ENCODE results near the gene PRKG1.

Gene PRKG1

DNA sequence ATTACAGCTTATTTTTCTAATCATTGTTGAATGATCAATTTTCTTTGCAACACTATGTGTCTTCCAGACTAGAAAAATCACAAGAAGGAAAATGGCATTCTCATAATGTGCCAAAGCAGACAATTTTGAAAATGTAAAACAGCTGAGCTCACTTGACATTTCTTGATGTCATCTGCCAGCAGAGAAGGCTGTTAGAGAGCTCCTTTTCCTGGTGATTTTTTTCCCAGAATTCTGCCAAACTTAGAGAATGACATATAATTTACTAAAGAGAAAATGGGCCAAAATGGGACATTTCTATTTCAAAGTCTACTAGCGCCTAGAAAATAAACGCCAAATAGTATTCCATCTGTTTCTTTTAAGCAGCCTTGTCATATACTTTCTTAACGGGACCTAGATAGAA is 714.0 kb downstream of the PRKG1 start:
- Histone ChIP-seq H3K36me3 (ENCODE audit: insufficient read depth, low read length) (no peaks in the 10 kb centered on the region), H2AFZ (ENCODE audit: low read depth, low read length) (no peak overlapping the region), H3K4me1 (ENCODE audit: insufficient read depth, low read length) (peaks cover 16% of the 10 kb centered on the region), H3K4me3 (ENCODE audit: low read length) (no peak overlapping the region), H3K27me3 (ENCODE audit: insufficient read depth, low read length) (no peaks in the 10 kb centered on the region), H3K9me3 (ENCODE audit: low read length) (no peaks in the 10 kb centered on the region)

DNA sequence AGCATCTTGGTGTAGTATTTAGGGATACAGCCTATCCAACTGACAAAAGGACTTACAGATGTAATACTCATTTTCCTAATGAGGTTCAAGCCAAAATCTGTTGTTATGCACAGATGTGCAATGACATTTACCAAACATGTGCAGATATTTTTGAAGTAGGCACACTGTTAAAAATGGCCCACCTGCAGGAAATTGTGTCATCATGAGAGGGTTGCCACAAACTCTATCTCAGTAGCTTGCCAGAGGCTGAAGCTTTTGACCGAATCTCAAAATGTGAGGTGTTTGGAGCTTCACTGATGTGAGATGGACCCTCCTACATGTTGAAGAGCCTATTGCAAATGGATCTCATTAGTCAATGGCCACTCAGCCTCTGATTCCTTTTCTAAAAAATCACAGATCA is 714.8 kb downstream of the PRKG1 start:
- peaks cover 8% of the 10 kb centered on the region for H3K4me1 ChIP-seq (ENCODE audit: insufficient read depth, low read length)
- no peaks in the 10 kb centered on the region for H3K9me3 ChIP-seq (ENCODE audit: low read length)
- H3K36me3 ChIP-seq (ENCODE audit: insufficient read depth, low read length): no peaks in the 10 kb centered on the region
- no peak overlapping the region for H2AFZ ChIP-seq (ENCODE audit: low read depth, low read length)
- no peak overlapping the region for H3K4me3 ChIP-seq (ENCODE audit: low read length)
- no peaks in the 10 kb centered on the region for H3K27me3 ChIP-seq (ENCODE audit: insufficient read depth, low read length)

DNA sequence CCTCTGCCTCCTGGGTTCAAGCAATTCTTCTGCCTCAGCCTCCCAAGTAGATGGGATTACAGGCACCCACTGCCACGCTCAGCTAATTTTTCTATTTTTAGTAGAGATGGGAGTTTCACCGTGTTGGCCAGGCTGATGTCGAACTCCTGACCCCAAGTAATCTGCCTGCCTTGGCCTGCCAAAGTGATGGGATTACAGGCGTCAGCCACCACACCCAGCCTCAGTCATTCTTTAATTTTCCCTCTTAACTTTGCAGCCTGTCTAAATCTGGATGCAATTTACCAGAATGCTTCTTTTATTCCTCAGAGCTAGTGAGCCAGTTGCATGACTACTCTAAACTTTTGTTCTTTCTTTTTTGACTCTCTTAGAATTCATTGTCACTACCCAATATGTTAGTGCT is 715.6 kb downstream of the PRKG1 start:
- no peaks in the 10 kb centered on the region for H3K4me1 ChIP-seq (ENCODE audit: insufficient read depth, low read length)
- H3K9me3 ChIP-seq (ENCODE audit: low read length): no peaks in the 10 kb centered on the region
- no peaks in the 10 kb centered on the region for H3K27me3 ChIP-seq (ENCODE audit: insufficient read depth, low read length)
- H3K4me3 ChIP-seq (ENCODE audit: low read length): no peak overlapping the region
- no peak overlapping the region for H2AFZ ChIP-seq (ENCODE audit: low read depth, low read length)
- no peaks in the 10 kb centered on the region for H3K36me3 ChIP-seq (ENCODE audit: insufficient read depth, low read length)

DNA sequence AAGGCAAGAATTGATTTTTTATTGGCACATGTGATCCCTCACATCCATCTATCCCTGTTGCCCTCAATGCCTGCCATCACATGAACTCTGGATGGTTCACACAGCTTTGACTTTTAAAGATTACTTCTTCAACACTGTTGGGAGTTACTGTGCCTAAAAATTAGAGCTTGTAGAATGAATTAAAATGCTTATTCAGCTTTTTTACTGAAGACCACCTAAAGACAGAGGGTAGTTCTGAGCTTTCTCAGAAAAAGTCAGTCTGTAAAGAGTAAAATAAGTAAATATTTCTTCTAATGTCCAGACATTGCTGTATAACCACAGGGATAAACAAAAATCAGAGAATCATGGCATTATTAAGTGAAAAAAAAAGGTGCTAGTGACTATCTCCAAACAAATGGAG is 718.4 kb downstream of the PRKG1 start:
- no peaks in the 10 kb centered on the region for H3K36me3 ChIP-seq (ENCODE audit: insufficient read depth, low read length)
- no peaks in the 10 kb centered on the region for H3K9me3 ChIP-seq (ENCODE audit: low read length)
- no peak overlapping the region for H2AFZ ChIP-seq (ENCODE audit: low read depth, low read length)
- H3K27me3 ChIP-seq (ENCODE audit: insufficient read depth, low read length): no peaks in the 10 kb centered on the region
- H3K4me3 ChIP-seq (ENCODE audit: low read length): no peak overlapping the region
- no peaks in the 10 kb centered on the region for H3K4me1 ChIP-seq (ENCODE audit: insufficient read depth, low read length)

DNA sequence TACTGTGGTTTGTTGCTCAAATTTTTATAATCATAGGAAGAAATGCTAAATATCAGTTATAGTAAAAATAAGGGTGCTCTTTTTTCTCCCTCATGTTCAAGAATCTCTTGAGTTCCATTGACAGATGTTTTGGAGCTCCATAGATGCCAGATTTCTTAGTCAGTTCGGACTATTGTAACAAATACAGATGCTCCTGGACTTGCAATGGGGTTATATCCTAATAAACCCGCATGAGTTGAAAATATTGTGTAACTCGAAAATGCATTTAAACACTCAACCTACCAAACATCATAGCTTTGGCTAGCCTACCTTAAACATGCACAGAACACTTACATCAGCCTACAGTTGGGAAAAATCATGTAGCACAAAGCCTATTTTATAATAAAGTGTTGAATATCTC is 725.8 kb downstream of the PRKG1 start:
- H3K9me3 ChIP-seq (ENCODE audit: low read length): no peaks in the 10 kb centered on the region
- H3K27me3 ChIP-seq (ENCODE audit: insufficient read depth, low read length): no peaks in the 10 kb centered on the region
- no peak overlapping the region for H2AFZ ChIP-seq (ENCODE audit: low read depth, low read length)
- no peaks in the 10 kb centered on the region for H3K4me1 ChIP-seq (ENCODE audit: insufficient read depth, low read length)
- no peaks in the 10 kb centered on the region for H3K36me3 ChIP-seq (ENCODE audit: insufficient read depth, low read length)
- H3K4me3 ChIP-seq (ENCODE audit: low read length): no peak overlapping the region

DNA sequence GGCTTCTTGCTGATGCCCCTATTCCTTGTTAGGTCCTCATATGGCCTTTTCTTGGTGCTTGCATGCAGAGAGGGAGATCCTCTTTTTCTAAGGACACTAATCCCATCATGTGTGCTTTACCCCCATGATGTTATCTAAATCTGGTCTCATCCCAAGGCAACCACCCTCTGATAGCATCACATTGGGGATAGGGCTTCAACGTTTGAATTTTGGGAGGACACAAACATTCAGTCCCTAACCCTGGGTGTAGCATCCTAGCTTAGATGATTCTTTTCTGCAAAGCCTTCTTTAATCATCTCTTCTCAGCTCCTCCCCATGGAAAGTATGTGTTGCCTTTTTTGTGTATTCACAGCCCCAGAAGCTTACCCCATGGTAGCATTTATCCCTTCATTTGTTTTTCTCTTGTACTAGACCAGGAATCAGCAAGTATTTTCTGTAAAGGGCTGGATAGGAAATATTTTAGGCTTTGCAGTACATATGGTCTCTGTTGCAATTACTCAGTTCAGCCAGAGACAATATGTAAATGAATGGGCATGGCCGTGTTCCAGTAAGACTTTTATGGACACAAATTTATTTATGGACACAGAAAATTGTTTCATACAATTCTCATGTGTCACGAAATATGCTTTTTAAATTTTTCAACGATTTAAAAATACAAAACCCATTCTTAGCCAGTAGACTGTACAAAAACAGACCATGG is 726.6 kb downstream of the PRKG1 start:
- H3K4me1 ChIP-seq (ENCODE audit: insufficient read depth, low read length): no peaks in the 10 kb centered on the region
- H2AFZ ChIP-seq (ENCODE audit: low read depth, low read length): no peak overlapping the region
- no peaks in the 10 kb centered on the region for H3K9me3 ChIP-seq (ENCODE audit: low read length)
- no peaks in the 10 kb centered on the region for H3K36me3 ChIP-seq (ENCODE audit: insufficient read depth, low read length)
- no peaks in the 10 kb centered on the region for H3K27me3 ChIP-seq (ENCODE audit: insufficient read depth, low read length)
- no peak overlapping the region for H3K4me3 ChIP-seq (ENCODE audit: low read length)

DNA sequence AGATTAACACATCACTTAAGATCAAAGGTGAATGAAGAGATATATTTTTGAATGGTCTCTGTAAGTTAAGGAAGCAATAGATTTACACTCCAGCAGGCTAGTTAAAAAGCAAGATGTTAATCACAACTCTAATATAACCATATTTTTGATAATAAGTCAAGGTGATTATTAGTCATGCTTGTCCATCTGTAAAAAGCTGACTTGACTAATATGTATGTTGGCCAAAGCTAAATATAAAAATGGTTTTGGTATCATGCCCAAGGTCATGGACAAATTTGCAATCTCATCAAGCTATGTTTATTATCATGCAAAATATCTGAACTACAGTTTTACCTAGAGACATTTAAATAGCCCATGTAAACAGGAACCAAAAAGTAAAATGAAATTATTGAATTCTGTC is 727.7 kb downstream of the PRKG1 start:
- Histone ChIP-seq H3K4me3 (ENCODE audit: low read length) (no peak overlapping the region), H2AFZ (ENCODE audit: low read depth, low read length) (no peak overlapping the region), H3K9me3 (ENCODE audit: low read length) (no peaks in the 10 kb centered on the region), H3K36me3 (ENCODE audit: insufficient read depth, low read length) (no peaks in the 10 kb centered on the region), H3K27me3 (ENCODE audit: insufficient read depth, low read length) (no peaks in the 10 kb centered on the region), H3K4me1 (ENCODE audit: insufficient read depth, low read length) (no peaks in the 10 kb centered on the region)

DNA sequence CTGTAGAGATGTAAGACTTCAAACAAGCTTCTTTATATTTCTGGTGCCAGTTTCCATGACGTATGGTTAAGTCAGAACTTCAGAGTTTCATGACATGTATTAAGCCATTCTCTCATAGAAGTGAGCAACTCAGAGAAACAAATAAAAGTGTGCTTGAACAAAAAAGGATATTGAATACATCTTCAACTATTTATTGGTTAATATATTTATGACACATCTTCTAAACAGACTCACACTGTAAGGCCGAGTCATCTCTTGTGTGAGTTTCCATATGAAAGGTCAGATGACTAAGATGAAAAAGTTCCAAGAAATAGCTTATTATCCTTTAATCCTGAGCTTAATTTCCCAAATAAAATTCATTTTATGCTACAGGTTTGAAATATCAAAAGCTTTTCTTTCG is 730.6 kb downstream of the PRKG1 start:
- H3K27me3 ChIP-seq (ENCODE audit: insufficient read depth, low read length): no peaks in the 10 kb centered on the region
- no peak overlapping the region for H3K4me3 ChIP-seq (ENCODE audit: low read length)

DNA sequence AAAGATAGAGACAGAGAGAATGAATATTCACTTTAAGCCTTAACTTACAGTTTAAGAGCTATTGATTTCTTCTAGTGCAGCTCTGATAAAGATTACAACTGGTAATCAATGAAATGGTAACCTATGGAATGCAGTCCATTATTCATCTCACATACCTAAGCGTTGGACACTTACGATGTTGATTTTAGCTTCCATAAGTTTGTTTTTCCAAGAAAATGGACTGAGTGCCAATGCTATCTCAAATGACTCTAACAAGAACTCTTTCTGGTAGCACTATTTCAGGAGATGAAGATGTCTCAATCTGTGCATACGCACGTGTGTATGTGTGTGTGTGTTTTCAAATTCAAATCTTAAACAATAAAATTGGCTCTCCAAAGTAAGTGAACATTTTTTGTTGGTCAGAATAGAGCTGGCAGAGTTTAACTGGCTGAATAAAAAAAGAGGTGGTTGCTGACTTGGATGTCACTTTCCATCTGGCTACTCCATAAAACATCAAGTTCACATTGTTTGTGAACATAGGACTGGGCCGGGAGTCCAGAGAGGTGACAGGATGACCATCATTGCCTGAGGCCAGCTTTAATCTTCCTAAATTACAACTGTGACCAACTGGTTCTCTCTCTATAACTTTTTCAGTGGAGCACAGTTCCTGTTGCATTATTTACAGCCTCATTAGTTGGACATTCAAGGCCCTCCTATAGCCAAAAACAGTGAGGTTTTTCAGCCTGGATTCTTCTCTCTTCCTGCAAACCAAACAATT is 732.0 kb downstream of the PRKG1 start:
- Histone ChIP-seq H3K36me3 (ENCODE audit: insufficient read depth, low read length) (no peaks in the 10 kb centered on the region), H3K4me3 (ENCODE audit: low read length) (no peak overlapping the region), H2AFZ (ENCODE audit: low read depth, low read length) (no peak overlapping the region), H3K9me3 (ENCODE audit: low read length) (no peaks in the 10 kb centered on the region), H3K4me1 (ENCODE audit: insufficient read depth, low read length) (no peaks in the 10 kb centered on the region), H3K27me3 (ENCODE audit: insufficient read depth, low read length) (no peaks in the 10 kb centered on the region)

More for the DNA sequence above, 730.6 kb downstream of the PRKG1 start:
- no peaks in the 10 kb centered on the region for H3K4me1 ChIP-seq (ENCODE audit: insufficient read depth, low read length)
- H2AFZ ChIP-seq (ENCODE audit: low read depth, low read length): no peak overlapping the region
- H3K9me3 ChIP-seq (ENCODE audit: low read length): no peaks in the 10 kb centered on the region
- H3K36me3 ChIP-seq (ENCODE audit: insufficient read depth, low read length): no peaks in the 10 kb centered on the region

DNA sequence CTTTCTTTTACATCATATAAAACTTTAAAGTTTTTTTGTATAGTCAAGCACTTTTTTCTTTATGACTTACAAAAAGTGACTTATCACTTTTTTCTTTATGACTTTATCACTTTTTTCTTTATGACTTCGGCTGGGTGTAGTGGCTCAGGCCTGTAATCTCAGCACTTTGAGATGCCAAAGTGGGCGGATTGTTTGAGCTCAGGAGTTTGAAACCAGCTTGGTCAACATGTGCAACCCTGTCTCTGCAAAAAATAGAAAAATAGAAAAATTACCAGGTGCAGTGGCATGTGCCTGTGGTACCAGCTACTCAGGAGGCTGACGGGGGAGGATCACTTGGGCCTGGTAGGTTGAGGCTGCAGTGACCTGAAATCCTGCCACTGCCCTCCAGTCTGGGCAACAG is 733.9 kb downstream of the PRKG1 start:
- Histone ChIP-seq H3K9me3 (ENCODE audit: low read length) (no peaks in the 10 kb centered on the region), H3K4me1 (ENCODE audit: insufficient read depth, low read length) (no peaks in the 10 kb centered on the region), H3K4me3 (ENCODE audit: low read length) (no peak overlapping the region), H3K36me3 (ENCODE audit: insufficient read depth, low read length) (no peaks in the 10 kb centered on the region), H3K27me3 (ENCODE audit: insufficient read depth, low read length) (no peaks in the 10 kb centered on the region), H2AFZ (ENCODE audit: low read depth, low read length) (no peak overlapping the region)

DNA sequence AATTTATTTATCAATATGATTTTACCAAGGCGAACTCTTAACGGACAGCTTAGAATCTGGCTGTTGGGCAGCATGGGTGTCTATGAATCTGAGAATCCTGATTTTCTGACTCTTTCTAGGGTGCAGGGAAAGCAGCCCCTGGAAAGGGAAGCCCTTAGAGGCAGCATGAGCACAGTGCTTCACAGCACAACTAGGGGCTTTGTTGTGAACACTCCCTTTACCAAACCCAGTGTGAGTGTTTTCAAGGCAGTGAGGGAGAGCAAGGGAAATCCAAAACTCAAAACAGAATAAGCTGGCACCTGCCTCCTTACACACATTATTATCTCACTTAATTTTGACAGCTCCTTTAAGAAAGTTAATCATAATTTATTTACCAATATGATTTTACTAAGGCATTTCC is 741.4 kb downstream of the PRKG1 start:
- no peaks in the 10 kb centered on the region for H3K9me3 ChIP-seq (ENCODE audit: low read length)
- H3K4me1 ChIP-seq (ENCODE audit: insufficient read depth, low read length): no peaks in the 10 kb centered on the region
- no peak overlapping the region for H2AFZ ChIP-seq (ENCODE audit: low read depth, low read length)
- no peak overlapping the region for H3K4me3 ChIP-seq (ENCODE audit: low read length)
- no peaks in the 10 kb centered on the region for H3K27me3 ChIP-seq (ENCODE audit: insufficient read depth, low read length)
- H3K36me3 ChIP-seq (ENCODE audit: insufficient read depth, low read length): no peaks in the 10 kb centered on the region

DNA sequence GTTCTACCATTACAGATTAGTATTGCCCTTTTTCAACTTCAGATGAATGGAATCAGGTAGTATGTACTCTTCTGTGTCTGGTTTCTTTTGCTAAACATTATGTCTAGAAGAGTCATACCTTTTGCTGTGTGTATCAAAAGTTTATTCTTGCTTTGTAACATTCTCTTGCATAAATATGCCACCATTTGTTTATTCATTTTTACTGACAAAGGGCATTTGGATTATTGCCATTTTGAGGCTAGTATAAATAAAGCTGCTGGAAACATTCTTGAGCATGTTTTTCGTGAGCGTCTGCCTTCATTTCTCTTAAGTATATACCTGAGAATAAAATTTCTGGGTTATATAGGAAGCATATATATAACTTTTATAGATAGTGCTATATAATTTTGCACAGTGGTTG is 746.8 kb downstream of the PRKG1 start:
- H3K9me3 ChIP-seq (ENCODE audit: low read length): no peaks in the 10 kb centered on the region
- no peaks in the 10 kb centered on the region for H3K4me1 ChIP-seq (ENCODE audit: insufficient read depth, low read length)
- no peaks in the 10 kb centered on the region for H3K36me3 ChIP-seq (ENCODE audit: insufficient read depth, low read length)
- H3K27me3 ChIP-seq (ENCODE audit: insufficient read depth, low read length): no peaks in the 10 kb centered on the region
- no peak overlapping the region for H3K4me3 ChIP-seq (ENCODE audit: low read length)
- no peak overlapping the region for H2AFZ ChIP-seq (ENCODE audit: low read depth, low read length)

DNA sequence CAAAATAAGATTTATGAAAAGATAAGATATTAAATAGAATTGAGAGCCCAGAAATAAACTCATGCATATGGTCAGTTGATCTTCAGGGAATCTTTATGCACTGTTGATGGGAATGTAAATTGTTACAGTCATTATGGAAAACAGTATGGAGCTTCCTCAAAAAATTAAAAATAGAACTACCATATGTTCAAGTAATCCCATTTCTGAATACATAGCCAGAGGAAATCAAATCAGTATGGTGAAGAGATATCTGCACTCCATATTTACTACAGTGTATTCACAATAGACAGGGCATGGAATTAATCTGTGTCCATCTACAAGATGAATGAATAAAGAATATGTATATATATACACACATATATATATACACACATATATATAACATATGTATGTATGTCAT is 747.5 kb downstream of the PRKG1 start:
- Histone ChIP-seq H3K27me3 (ENCODE audit: insufficient read depth, low read length) (no peaks in the 10 kb centered on the region), H3K4me1 (ENCODE audit: insufficient read depth, low read length) (no peaks in the 10 kb centered on the region), H3K9me3 (ENCODE audit: low read length) (no peaks in the 10 kb centered on the region), H2AFZ (ENCODE audit: low read depth, low read length) (no peak overlapping the region), H3K4me3 (ENCODE audit: low read length) (no peak overlapping the region), H3K36me3 (ENCODE audit: insufficient read depth, low read length) (no peaks in the 10 kb centered on the region)
